ENCODE results near the gene WDFY4. TPM values are rescaled to one million over a fixed set of nuclear protein-coding genes. Genes with fewer than 3 reads are reported as not detected.

Gene WDFY4
- total RNA-seq, 1 donor from 2014 or later = 2.6 TPM

DNA sequence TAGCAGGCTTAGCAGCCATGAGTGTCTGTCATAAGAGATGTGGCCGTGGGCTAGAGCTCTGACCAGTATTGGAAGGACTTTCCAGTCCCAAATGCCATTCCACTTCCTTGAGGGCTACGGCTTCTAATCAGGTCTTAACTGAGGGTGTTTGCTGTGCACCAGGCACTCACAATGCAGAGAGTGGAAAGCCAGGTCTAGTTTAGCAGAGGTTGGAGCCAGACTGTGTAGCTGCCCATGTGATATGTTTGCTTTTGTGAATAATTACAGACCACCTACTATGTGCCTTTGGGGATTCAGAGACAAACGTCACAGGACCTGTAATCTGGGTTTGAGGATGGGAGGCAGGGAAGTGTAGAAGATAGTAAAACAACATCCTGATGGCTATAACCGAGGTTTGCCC lies 79.8 kb downstream of the WDFY4 start:
- Histone ChIP-seq H3K27me3 (ENCODE audit: control insufficient read depth in 3 of 3, insufficient read depth in 3 of 3, low read length in 3 of 3) (peaks cover 0 to 3% (median 0%) of the 10 kb centered on the region in 3 donors), H3K27ac (ENCODE audit: low read depth, low read length) (no peak overlapping the region), H3K4me1 (ENCODE audit: control insufficient read depth in 3 of 3, insufficient read depth in 3 of 3, low read length in 3 of 3) (no peaks in the 10 kb centered on the region), H3K9me3 (ENCODE audit: control insufficient read depth in 3 of 3, low read length in 3 of 3) (no peaks in the 10 kb centered on the region), H3K9ac (ENCODE audit: low read depth in 1 of 3, low read length in 3 of 3) (no peak overlapping the region), H3K4me3 (ENCODE audit: low read length in 3 of 3) (no peak overlapping the region), H3K36me3 (ENCODE audit: control insufficient read depth in 3 of 3, insufficient read depth in 3 of 3, low read length in 3 of 3) (no peaks in the 10 kb centered on the region)

DNA sequence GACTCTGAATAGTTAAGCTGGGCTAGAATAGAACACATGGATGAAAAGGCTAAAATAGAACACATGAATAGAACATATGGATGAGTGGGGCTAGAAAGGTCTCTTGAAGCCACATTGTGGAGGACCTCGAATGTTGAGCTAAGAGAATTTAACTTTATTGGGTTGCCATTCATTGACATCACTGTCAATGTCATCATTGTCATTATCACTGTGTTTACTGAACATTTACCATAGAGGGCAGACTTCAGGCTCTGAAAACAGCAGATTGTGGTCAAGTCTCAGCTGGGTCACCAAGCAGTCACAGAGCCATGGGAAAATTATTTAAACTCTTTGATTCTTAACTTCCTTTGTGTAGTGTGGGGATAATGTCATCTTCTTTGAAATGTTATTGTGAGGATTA lies 80.4 kb downstream of the WDFY4 start:
- H3K9ac ChIP-seq (ENCODE audit: low read depth in 1 of 3, low read length in 3 of 3) = no peak overlapping the region
- peaks cover 0 to 3% (median 0%) of the 10 kb centered on the region in 3 donors for H3K27me3 ChIP-seq (ENCODE audit: control insufficient read depth in 3 of 3, insufficient read depth in 3 of 3, low read length in 3 of 3)
- no peak overlapping the region for H3K4me3 ChIP-seq (ENCODE audit: low read length in 3 of 3)
- no peaks in the 10 kb centered on the region for H3K9me3 ChIP-seq (ENCODE audit: control insufficient read depth in 3 of 3, low read length in 3 of 3)
- H3K36me3 ChIP-seq (ENCODE audit: control insufficient read depth in 3 of 3, insufficient read depth in 3 of 3, low read length in 3 of 3) = no peaks in the 10 kb centered on the region
- no peak overlapping the region for H3K27ac ChIP-seq (ENCODE audit: low read depth, low read length)
- no peaks in the 10 kb centered on the region for H3K4me1 ChIP-seq (ENCODE audit: control insufficient read depth in 3 of 3, insufficient read depth in 3 of 3, low read length in 3 of 3)

DNA sequence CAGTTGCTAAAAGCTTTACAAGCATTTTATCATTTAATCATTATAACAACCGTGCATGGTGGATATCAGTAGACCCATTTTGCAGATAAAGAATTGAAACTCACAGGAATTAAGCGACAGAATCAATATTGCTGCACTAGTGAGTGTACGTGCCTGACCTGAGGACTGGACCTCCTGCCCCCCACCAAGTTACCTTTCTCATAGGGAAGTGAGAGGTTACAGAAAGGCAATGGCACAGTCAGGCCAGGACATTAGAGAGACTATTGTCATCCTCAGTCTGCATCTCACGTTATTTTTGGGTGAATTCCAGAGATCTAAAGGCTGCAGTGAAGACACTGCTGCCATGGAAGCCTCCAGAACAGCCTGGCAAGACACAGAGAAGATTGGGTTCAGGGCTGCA lies 80.9 kb downstream of the WDFY4 start:
- H3K36me3 ChIP-seq (ENCODE audit: control insufficient read depth in 3 of 3, insufficient read depth in 3 of 3, low read length in 3 of 3) = no peaks in the 10 kb centered on the region

DNA sequence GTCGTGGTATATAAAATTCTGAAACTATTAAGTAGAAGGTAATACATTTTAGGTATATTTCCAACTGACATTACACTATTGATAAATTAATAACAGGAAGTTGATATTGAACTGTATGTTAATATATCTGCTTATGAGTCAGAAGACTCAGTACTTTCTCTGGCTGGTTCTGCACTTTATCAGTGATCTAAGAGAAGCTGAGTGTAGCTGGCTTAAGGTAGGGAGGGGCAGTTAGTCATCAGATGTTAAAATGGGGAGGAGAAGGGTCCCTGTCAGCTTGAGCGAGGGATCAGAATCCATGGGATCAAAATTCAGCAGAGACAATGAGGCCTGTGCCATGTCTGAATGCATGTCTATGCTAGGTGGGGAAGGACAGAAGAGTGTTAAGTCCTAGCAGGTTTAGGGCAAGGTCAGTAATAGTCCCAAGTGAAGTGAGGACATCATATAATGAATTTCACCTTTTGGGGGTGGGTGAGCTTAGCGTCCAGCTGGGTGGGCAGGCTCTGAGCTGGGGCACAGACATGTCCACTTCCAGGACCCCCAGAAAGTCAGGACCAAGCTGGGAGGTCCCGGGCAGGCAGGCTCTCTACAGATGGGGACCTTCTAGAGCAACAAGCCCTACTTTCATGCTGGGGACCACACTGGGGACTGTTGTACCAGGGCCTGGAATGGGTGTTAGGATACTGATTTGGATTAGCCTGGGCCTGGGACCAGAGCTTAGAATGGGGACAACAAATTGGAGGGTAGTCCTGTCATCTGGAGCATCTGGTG lies 82.9 kb downstream of the WDFY4 start:
- no peaks in the 10 kb centered on the region for H3K36me3 ChIP-seq (ENCODE audit: control insufficient read depth in 3 of 3, insufficient read depth in 3 of 3, low read length in 3 of 3)
- no peak overlapping the region for H3K9ac ChIP-seq (ENCODE audit: low read depth in 1 of 3, low read length in 3 of 3)
- H3K27me3 ChIP-seq (ENCODE audit: control insufficient read depth in 3 of 3, insufficient read depth in 3 of 3, low read length in 3 of 3) = peaks cover 0 to 3% (median 0%) of the 10 kb centered on the region in 3 donors
- H3K4me1 ChIP-seq (ENCODE audit: control insufficient read depth in 3 of 3, insufficient read depth in 3 of 3, low read length in 3 of 3) = no peaks in the 10 kb centered on the region
- H3K9me3 ChIP-seq (ENCODE audit: control insufficient read depth in 3 of 3, low read length in 3 of 3) = peaks cover 0 to 2% (median 0%) of the 10 kb centered on the region in 3 donors
- H3K27ac ChIP-seq (ENCODE audit: low read depth, low read length) = no peak overlapping the region
- H3K4me3 ChIP-seq (ENCODE audit: low read length in 3 of 3) = no peak overlapping the region

More for the DNA sequence above, 80.9 kb downstream of the WDFY4 start:
- Histone ChIP-seq H3K9ac (ENCODE audit: low read depth in 1 of 3, low read length in 3 of 3) (no peak overlapping the region), H3K27ac (ENCODE audit: low read depth, low read length) (no peak overlapping the region), H3K4me1 (ENCODE audit: control insufficient read depth in 3 of 3, insufficient read depth in 3 of 3, low read length in 3 of 3) (no peaks in the 10 kb centered on the region), H3K27me3 (ENCODE audit: control insufficient read depth in 3 of 3, insufficient read depth in 3 of 3, low read length in 3 of 3) (peaks cover 0 to 3% (median 0%) of the 10 kb centered on the region in 3 donors), H3K4me3 (ENCODE audit: low read length in 3 of 3) (no peak overlapping the region), H3K9me3 (ENCODE audit: control insufficient read depth in 3 of 3, low read length in 3 of 3) (no peaks in the 10 kb centered on the region)

DNA sequence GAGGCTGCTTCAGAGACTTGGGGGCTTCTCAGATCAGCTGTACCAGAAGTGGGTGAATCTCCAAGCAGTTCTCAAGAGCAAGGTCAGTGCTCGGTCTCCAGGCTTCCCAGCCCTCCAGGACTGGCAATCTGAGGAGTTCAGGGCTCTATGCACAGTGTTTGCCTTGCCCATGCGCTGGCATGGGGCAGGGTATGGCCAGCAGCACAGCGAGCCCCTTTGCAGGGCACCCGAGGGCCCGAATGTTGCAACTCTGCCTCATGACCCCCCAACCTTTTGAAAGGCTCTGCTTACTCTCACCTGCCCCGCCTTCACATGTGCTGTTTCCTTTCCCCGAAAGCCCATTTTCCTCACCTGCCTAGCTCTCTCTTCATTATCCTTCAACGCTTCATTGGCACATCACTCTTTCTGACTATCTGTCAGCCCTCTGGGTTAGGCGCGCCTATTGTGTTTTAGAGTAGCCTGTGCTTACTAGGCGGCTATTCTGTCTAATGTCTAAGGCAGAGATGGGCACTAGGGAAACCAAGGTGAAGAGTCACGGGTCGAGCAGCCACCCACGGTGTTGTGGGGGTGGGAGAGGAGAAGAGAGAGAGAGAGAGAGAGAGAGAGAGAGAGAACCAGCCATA lies 83.6 kb downstream of the WDFY4 start:
- no peaks in the 10 kb centered on the region for H3K4me1 ChIP-seq (ENCODE audit: control insufficient read depth in 3 of 3, insufficient read depth in 3 of 3, low read length in 3 of 3)
- no peaks in the 10 kb centered on the region for H3K36me3 ChIP-seq (ENCODE audit: control insufficient read depth in 3 of 3, insufficient read depth in 3 of 3, low read length in 3 of 3)
- no peak overlapping the region for H3K4me3 ChIP-seq (ENCODE audit: low read length in 3 of 3)
- peaks cover 0 to 3% (median 0%) of the 10 kb centered on the region in 3 donors for H3K27me3 ChIP-seq (ENCODE audit: control insufficient read depth in 3 of 3, insufficient read depth in 3 of 3, low read length in 3 of 3)
- no peak overlapping the region for H3K27ac ChIP-seq (ENCODE audit: low read depth, low read length)
- H3K9me3 ChIP-seq (ENCODE audit: control insufficient read depth in 3 of 3, low read length in 3 of 3) = peaks cover 0 to 2% (median 0%) of the 10 kb centered on the region in 3 donors
- H3K9ac ChIP-seq (ENCODE audit: low read depth in 1 of 3, low read length in 3 of 3) = no peak overlapping the region

DNA sequence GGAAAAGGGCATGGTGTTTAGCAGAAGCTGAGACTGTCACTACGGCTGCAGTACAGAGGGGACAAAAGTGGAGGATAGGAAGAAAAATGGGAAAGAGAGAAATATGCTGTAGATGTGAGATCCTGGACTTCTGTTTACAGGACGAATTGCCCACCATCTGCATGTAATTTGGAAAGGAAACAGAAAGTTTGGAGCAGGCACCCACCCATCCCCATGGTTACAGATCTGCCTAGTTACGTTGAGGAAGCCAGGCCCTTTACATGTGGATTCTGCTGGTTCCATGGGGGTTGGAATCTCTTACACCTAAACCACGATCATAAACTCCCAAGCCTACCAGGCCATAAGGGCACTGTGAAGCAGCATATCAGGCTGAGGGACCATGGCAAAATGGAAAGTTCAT lies 84.3 kb downstream of the WDFY4 start:
- Histone ChIP-seq H3K9ac (ENCODE audit: low read depth in 1 of 3, low read length in 3 of 3) (no peak overlapping the region), H3K27me3 (ENCODE audit: control insufficient read depth in 3 of 3, insufficient read depth in 3 of 3, low read length in 3 of 3) (peaks cover 0 to 3% (median 0%) of the 10 kb centered on the region in 3 donors), H3K4me1 (ENCODE audit: control insufficient read depth in 3 of 3, insufficient read depth in 3 of 3, low read length in 3 of 3) (no peaks in the 10 kb centered on the region), H3K9me3 (ENCODE audit: control insufficient read depth in 3 of 3, low read length in 3 of 3) (peaks cover 0 to 2% (median 0%) of the 10 kb centered on the region in 3 donors), H3K27ac (ENCODE audit: low read depth, low read length) (no peak overlapping the region), H3K4me3 (ENCODE audit: low read length in 3 of 3) (no peak overlapping the region), H3K36me3 (ENCODE audit: control insufficient read depth in 3 of 3, insufficient read depth in 3 of 3, low read length in 3 of 3) (no peaks in the 10 kb centered on the region)

DNA sequence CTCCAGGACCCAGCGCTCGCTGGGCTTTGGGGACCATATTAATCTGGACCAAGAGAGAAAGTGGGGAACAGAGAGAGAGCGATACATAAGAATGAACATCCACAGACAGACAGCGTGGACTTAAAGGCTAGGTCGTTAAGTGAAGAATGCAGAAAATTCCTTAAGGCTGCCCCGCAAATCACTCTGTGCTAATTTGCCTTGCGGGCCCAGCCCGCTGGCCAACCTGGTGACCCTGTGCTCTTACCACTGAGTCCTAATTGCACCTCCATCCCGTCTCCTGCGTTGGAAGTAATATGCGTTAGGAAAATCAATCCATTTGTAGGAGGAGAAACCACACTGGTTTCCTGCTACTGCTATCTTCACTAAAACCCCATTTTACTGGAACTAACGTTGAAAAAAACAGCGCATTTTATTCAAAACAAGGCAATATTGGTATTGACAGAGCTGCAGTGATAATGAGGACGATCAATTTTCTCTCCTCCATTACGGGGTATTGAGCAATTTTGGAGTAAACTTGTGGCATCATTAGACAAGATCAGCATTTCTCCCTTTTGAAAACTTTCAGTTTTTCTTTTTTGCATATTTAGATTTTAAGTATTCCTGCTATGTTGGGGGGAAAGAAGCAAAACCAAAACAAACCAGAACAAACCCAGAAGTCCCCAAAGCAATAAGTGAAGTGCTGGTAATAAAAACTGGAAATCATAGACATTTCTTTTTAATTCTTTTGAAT lies 85.2 kb downstream of the WDFY4 start:
- Histone ChIP-seq H3K4me1 (ENCODE audit: control insufficient read depth in 3 of 3, insufficient read depth in 3 of 3, low read length in 3 of 3) (no peaks in the 10 kb centered on the region), H3K27ac (ENCODE audit: low read depth, low read length) (no peak overlapping the region), H3K4me3 (ENCODE audit: low read length in 3 of 3) (no peak overlapping the region)

DNA sequence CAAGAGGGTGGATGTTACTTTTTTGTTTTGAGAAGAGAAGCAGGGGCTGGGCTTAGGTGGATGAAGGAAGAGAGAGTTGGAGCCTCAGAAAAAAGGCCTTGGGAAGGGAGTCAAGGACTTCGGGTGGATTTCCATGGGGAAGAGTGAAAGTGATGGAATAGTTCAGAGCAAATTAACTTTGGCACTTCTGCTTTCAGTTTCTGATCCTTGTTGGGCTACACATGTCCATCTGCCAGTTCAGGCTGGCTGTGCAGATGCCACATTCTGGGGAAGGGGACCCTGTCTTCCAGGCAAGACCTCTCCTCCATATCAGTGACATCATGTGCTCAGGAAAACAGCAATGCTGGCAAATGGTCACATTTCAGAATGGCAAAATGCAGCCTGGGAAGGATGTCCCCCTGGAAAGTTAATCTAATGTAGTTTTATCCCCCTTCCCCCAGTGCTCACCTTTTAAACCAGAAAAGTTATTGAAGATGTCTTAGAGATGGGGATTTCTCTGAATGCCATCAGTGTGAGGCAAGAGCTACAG lies 86.0 kb downstream of the WDFY4 start:
- Histone ChIP-seq H3K36me3 (ENCODE audit: control insufficient read depth in 3 of 3, insufficient read depth in 3 of 3, low read length in 3 of 3) (no peaks in the 10 kb centered on the region), H3K4me1 (ENCODE audit: control insufficient read depth in 3 of 3, insufficient read depth in 3 of 3, low read length in 3 of 3) (no peaks in the 10 kb centered on the region), H3K9me3 (ENCODE audit: control insufficient read depth in 3 of 3, low read length in 3 of 3) (peaks cover 0 to 2% (median 0%) of the 10 kb centered on the region in 3 donors), H3K4me3 (ENCODE audit: low read length in 3 of 3) (no peak overlapping the region), H3K27me3 (ENCODE audit: control insufficient read depth in 3 of 3, insufficient read depth in 3 of 3, low read length in 3 of 3) (no peaks in the 10 kb centered on the region), H3K27ac (ENCODE audit: low read depth, low read length) (no peak overlapping the region), H3K9ac (ENCODE audit: low read depth in 1 of 3, low read length in 3 of 3) (no peak overlapping the region)

More for the DNA sequence above, 85.2 kb downstream of the WDFY4 start:
- H3K9me3 ChIP-seq (ENCODE audit: control insufficient read depth in 3 of 3, low read length in 3 of 3) = peaks cover 0 to 2% (median 0%) of the 10 kb centered on the region in 3 donors
- H3K36me3 ChIP-seq (ENCODE audit: control insufficient read depth in 3 of 3, insufficient read depth in 3 of 3, low read length in 3 of 3) = no peaks in the 10 kb centered on the region
- H3K9ac ChIP-seq (ENCODE audit: low read depth in 1 of 3, low read length in 3 of 3) = no peak overlapping the region
- H3K27me3 ChIP-seq (ENCODE audit: control insufficient read depth in 3 of 3, insufficient read depth in 3 of 3, low read length in 3 of 3) = peaks cover 0 to 3% (median 0%) of the 10 kb centered on the region in 3 donors

DNA sequence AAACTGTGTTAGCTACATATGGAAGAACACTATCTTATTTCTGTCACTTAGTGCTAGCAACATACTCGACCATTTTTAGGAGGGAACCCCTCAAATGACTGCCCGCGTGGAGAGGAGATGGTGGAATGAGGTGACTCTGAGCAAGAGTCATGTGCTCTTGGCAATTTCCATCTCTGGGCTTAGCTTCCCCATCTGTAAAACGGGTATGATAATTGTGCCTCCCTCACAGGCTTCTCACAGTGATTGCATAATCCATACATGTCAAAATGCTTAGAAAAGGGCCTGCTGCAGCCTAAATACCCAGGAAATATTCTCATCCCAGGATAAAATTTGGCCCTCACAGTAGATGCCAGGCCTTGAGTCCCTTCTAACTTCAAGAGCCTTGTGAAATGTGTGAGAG lies 86.6 kb downstream of the WDFY4 start:
- no peaks in the 10 kb centered on the region for H3K36me3 ChIP-seq (ENCODE audit: control insufficient read depth in 3 of 3, insufficient read depth in 3 of 3, low read length in 3 of 3)
- peaks cover 0 to 2% (median 0%) of the 10 kb centered on the region in 3 donors for H3K9me3 ChIP-seq (ENCODE audit: control insufficient read depth in 3 of 3, low read length in 3 of 3)
- no peak overlapping the region for H3K4me3 ChIP-seq (ENCODE audit: low read length in 3 of 3)
- no peaks in the 10 kb centered on the region for H3K4me1 ChIP-seq (ENCODE audit: control insufficient read depth in 3 of 3, insufficient read depth in 3 of 3, low read length in 3 of 3)
- H3K27ac ChIP-seq (ENCODE audit: low read depth, low read length) = no peak overlapping the region
- H3K27me3 ChIP-seq (ENCODE audit: control insufficient read depth in 3 of 3, insufficient read depth in 3 of 3, low read length in 3 of 3) = no peaks in the 10 kb centered on the region
- no peak overlapping the region for H3K9ac ChIP-seq (ENCODE audit: low read depth in 1 of 3, low read length in 3 of 3)

Measured in skeletal muscle tissue (tissue), 4 donors.